Measurements from ENCODE around the gene LSP1. TPM values are rescaled to one million over a fixed set of nuclear protein-coding genes. Genes with fewer than 3 reads are reported as not detected.
A peak's percentile ranks its signal among the peaks of the same experiment; 100 is the strongest.

Gene LSP1
- total and polyA plus RNA-seq, 12 donors: 4.0 to 1,341 (median 278) TPM

- H3K27ac ChIP-seq: peak within 1 kb of the TSS in 2 of 5 donors; percentile 30 to 62
- no peaks in the 10 kb centered on the region for H3K27me3 ChIP-seq
- H3K9me3 ChIP-seq (replicated peaks in 1 of 3): no peaks in the 10 kb centered on the region
- H3K4me3 ChIP-seq: no peak within 1 kb of the TSS
- 89 to 100% (median 92%) methylated on average over 7 to 32 of the region's 32 CpGs for WGBS, 4 donors
- intact Hi-C loops (cut with DNase I): loop anchor here (5.0 kb wide), 3 partner anchors 84 to 314 kb away; no protein-coding TSS in a partner anchor
- TF ChIP-seq CTCF (IDR thresholded peaks at IDR 0.05) (no peak), POLR2A (IDR thresholded peaks at IDR 0.05) (no peak)
- DNase-seq: peak in 4 of 7 donors; percentile 13 to 33 (median 25)
- peaks cover 24 to 25% of the 10 kb centered on the region in 2 donors for H3K4me1 ChIP-seq (replicated peaks in 1 of 2)
- H3K36me3 ChIP-seq (replicated peaks in 1 of 2): no peaks in the 10 kb centered on the region
Measured at GRCh38 chr11:1838426-1839144, 14.3 kb upstream of the LSP1 start, which contains the start of gene TNNI2. TNNI2 (plus strand) TSS chr11:1838981; CDS start chr11:1839697, 716 bp downstream.

GRCh38 chr11:1839204-1839923 lies 13.5 kb upstream of the LSP1 start:
- H3K4me1 ChIP-seq (replicated peaks in 1 of 2): peaks cover 32 to 33% of the 10 kb centered on the region in 2 donors
- peak in 2 of 7 donors; percentile 8 to 12 for DNase-seq
- H3K27ac ChIP-seq: peak overlapping the region in 2 of 5 donors; percentile 17 to 60
- H3K4me3 ChIP-seq: no peak overlapping the region
- H3K27me3 ChIP-seq: no peaks in the 10 kb centered on the region
- TF ChIP-seq CTCF (IDR thresholded peaks at IDR 0.05) (no peak), POLR2A (IDR thresholded peaks at IDR 0.05) (no peak)
- H3K36me3 ChIP-seq (replicated peaks in 1 of 2): no peaks in the 10 kb centered on the region
- intact Hi-C loops (cut with DNase I): loop anchor here (5.0 kb wide), 3 partner anchors 83 to 313 kb away; no protein-coding TSS in a partner anchor
- no peaks in the 10 kb centered on the region for H3K9me3 ChIP-seq (replicated peaks in 1 of 3)
- 76 to 86% (median 81%) methylated on average over 10 to 12 of the region's 12 CpGs for WGBS, 4 donors

GRCh38 chr11:1839924-1840779 lies 12.7 kb upstream of the LSP1 start:
- intact Hi-C loops (cut with DNase I): loop anchor here (5.0 kb wide), 3 partner anchors 82 to 312 kb away; no protein-coding TSS in a partner anchor
- no peaks in the 10 kb centered on the region for H3K36me3 ChIP-seq (replicated peaks in 1 of 2)
- peak in 5 of 7 donors; percentile 47 to 68 (median 56) for DNase-seq
- H3K4me3 ChIP-seq: no peak overlapping the region
- peaks cover 40 to 41% of the 10 kb centered on the region in 2 donors for H3K4me1 ChIP-seq (replicated peaks in 1 of 2)
- H3K9me3 ChIP-seq (replicated peaks in 1 of 3): no peaks in the 10 kb centered on the region
- WGBS, 4 donors: 71 to 87% (median 83%) methylated on average over 7 to 26 of the region's 26 CpGs
- no peak for TF ChIP-seq CTCF (IDR thresholded peaks at IDR 0.05)
- TF ChIP-seq POLR2A (IDR thresholded peaks at IDR 0.05): no peak
- peak overlapping the region in 2 of 5 donors; percentile 17 to 60 for H3K27ac ChIP-seq
- no peaks in the 10 kb centered on the region for H3K27me3 ChIP-seq

Data from adrenal gland (tissue), 12 donors.